Measurements from ENCODE around the gene RADIL.

- TF ChIP-seq EP300 (IDR thresholded peaks at IDR 0.05) = no peak
- no peak for TF ChIP-seq POLR2A (IDR thresholded peaks at IDR 0.05)
Observed at GRCh38 chr7:4830176-4830575, 53.3 kb downstream of the RADIL start.

All from stomach (tissue), 4 donors.